Body of pancreas (tissue), 4 donors: Measurements from ENCODE around the gene TTYH2. TPM values are rescaled to one million over a fixed set of nuclear protein-coding genes. Genes with fewer than 3 reads are reported as not detected.

Experiments
- ATAC-seq: fragments of 150-250 bp; one replicate; pipeline ENCODE4 v1.9.1; 2016
- DNase-seq, 4 donors: peaks; one replicate each; pipeline ENCODE4 v3.0.0-alpha.2; 2019
- H3K27ac ChIP-seq, 4 donors: fragments of 200-600 bp; sonication (generic); 1 replicate in 3 of 4; 2 replicates in 1 of 4; pipeline versions ENCODE4 v1.5.1 to v1.6.1; 2016 to 2019; ENCODE audit warnings: mild to moderate bottlenecking in 1 of 4, mixed read lengths in 1 of 4, moderate library complexity in 1 of 4
- H3K27me3 ChIP-seq, 2 donors: fragments of 200-600 bp; sonication (generic); one replicate each; pipeline ENCODE4 v1.6.0; 2016; ENCODE audit warnings: mild to moderate bottlenecking in 1 of 2
- H3K36me3 ChIP-seq, 2 donors: fragments of 200-600 bp; sonication (generic); replicated peaks in 1 of 2; 2 replicates each; pipeline ENCODE4 v1.5.1; 2016; ENCODE audit warnings: low read depth in 2 of 2; ENCODE audit not compliant: insufficient read depth in 1 of 2
- H3K4me1 ChIP-seq: fragments of 200-600 bp; sonication (generic); one replicate; pipeline ENCODE4 v1.6.0; 2016
- H3K4me3 ChIP-seq, 2 donors: fragments of 200-600 bp; sonication (generic); 1 replicate in 1 of 2; 2 replicates in 1 of 2; pipeline ENCODE4 v1.5.1; 2016 to 2019
- H3K9me3 ChIP-seq, 3 donors: fragments of 200-600 bp; sonication (generic); 1 replicate in 2 of 3; 2 replicates in 1 of 3; pipeline ENCODE4 v1.5.1; 2016
- POLR2A ChIP-seq, 3 donors: fragments of 450-650 bp; IDR thresholded peaks; one replicate each; pipeline ENCODE4 v1.6.1; 2016; ENCODE audit warnings: antibody characterized with exemption in 3 of 3, mild to moderate bottlenecking in 2 of 3
- WGBS, 2 donors: methylation state at CpG; one replicate each; pipeline ENCODE4 v1.1.5; 2017; 5-methylcytosine and 5-hydroxymethylcytosine counted together
- intact Hi-C: fragments of 100-400 bp; cut with DNase I; formaldehyde crosslinking; loops from one replicate; pipeline ENCODE4 v1.15.1; 2023
- total RNA-seq, 2 donors: library from RNA; depleted of rRNA; stranded (reverse); fragments of >200 nt; gene quantifications; one replicate each; pipeline ENCODE4 v1.1.0, GENCODE V29; 2016
- TF ChIP-seq, protein P1 (sequence below), 7 experiments: fragments of 450-650 bp in 4 of 7; fragments of 200-600 bp in 3 of 7; sonication (generic) in 3 of 7; IDR thresholded peaks; one replicate each; pipeline ENCODE4 v1.5.1; 2016 to 2019; ENCODE audit warnings: antibody characterized with exemption in 7 of 7

The TTYH2 gene
- total RNA-seq, 2 donors from 2014 or later, result 8.0 to 14.8 TPM

DNA sequence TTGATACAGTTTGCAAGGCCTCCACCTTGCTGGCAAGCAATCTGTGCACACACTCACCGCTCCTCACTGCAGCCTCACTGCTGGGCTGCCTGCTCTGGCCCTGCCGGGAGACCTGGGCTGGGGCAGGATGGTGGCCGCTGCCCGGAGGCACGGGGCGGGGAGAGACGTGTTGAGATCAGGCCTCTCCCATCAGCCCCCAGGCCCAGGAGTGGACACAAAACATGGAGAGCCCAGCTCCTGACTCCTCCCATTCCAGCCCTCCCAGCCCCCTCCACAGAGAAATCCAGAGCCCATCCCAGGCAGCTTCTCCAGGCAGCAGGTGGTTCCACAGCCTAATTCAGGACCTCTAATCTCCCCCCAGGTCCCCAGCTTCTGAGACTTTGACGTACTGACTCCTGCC is 33.0 kb upstream of the TTYH2 start:
- WGBS, 2 donors, result 49 to 56% methylated on average over 7 to 8 of the region's 8 CpGs
- H3K36me3 ChIP-seq, result no peaks in the 10 kb centered on the region
- TF ChIP-seq, protein P1, sequence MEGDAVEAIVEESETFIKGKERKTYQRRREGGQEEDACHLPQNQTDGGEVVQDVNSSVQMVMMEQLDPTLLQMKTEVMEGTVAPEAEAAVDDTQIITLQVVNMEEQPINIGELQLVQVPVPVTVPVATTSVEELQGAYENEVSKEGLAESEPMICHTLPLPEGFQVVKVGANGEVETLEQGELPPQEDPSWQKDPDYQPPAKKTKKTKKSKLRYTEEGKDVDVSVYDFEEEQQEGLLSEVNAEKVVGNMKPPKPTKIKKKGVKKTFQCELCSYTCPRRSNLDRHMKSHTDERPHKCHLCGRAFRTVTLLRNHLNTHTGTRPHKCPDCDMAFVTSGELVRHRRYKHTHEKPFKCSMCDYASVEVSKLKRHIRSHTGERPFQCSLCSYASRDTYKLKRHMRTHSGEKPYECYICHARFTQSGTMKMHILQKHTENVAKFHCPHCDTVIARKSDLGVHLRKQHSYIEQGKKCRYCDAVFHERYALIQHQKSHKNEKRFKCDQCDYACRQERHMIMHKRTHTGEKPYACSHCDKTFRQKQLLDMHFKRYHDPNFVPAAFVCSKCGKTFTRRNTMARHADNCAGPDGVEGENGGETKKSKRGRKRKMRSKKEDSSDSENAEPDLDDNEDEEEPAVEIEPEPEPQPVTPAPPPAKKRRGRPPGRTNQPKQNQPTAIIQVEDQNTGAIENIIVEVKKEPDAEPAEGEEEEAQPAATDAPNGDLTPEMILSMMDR (IDR thresholded peaks at IDR 0.05), result no peak
- TF ChIP-seq POLR2A (IDR thresholded peaks at IDR 0.05), result no peak
- intact Hi-C loops, result no loop called here
- no peaks in the 10 kb centered on the region for H3K4me1 ChIP-seq
- no peak overlapping the region for H3K27ac ChIP-seq
- H3K27me3 ChIP-seq, result no peaks in the 10 kb centered on the region
- no peaks in the 10 kb centered on the region for H3K9me3 ChIP-seq
- no peak overlapping the region for H3K4me3 ChIP-seq
- ATAC-seq, result no peak
- no peak for DNase-seq

DNA sequence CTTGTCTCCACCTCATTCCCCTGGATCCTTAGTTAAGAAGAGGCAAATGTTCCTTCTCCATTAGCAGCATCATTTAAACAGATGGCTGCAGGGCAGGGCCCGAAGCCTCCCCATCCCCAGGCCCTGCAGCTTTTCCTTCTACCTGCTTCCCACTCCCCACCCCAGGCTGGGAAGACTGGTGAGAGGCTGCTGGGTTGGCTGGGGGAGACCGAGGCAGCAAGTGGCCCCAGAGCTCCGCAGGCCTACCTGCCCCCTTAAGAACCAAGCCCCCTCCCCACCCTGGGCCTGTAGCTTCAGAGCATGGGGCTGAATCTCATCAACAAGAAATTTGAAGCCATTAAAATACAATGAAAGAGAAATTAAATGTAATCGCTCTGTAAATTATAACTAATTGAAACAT is 32.0 kb upstream of the TTYH2 start:
- TF ChIP-seq, protein P1 (IDR thresholded peaks at IDR 0.05), result no peak
- no peak for TF ChIP-seq POLR2A (IDR thresholded peaks at IDR 0.05)
- Histone ChIP-seq H3K27ac (no peak overlapping the region), H3K4me3 (no peak overlapping the region), H3K27me3 (no peaks in the 10 kb centered on the region), H3K36me3 (no peaks in the 10 kb centered on the region), H3K9me3 (no peaks in the 10 kb centered on the region), H3K4me1 (no peaks in the 10 kb centered on the region)
- intact Hi-C loops, result no loop called here
- ATAC-seq (no peak), DNase-seq (no peak)
- WGBS, 2 donors, result 64 to 75% methylated on average over 4 of the region's 4 CpGs

DNA sequence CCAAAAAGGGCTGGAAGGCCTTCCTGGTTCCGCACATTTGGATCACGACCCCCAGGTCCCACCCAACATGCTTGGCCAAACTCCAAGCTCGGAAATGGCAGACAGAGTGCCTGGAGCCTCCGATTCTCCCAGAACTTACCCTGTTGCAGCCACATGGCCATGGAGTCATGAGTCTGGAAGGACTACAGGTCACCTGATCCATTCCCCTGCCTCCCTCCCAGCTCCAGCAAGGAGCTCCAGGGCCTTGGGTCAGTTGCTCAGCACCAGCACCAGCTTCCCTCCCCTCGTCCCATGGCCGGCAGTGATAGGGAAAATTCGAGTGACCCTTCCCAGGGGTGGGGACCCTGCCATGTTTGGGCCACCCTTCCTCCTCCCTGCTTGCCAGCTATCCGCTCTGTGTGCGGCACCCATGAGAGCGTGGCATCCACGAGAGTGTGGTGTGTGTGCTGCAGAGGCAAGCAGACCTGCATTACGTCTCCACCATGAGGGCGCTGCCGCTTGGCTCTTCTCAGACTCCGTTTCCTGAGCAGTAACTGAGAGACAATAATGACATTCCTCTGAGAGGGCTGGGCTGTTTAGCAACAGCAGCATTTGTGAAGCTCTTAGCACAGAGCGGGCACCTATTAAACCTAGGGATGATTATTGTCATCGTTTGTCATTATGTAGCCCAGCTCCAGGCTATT is 31.2 kb upstream of the TTYH2 start:
- Histone ChIP-seq H3K4me3 (no peak overlapping the region), H3K27me3 (no peaks in the 10 kb centered on the region), H3K36me3 (no peaks in the 10 kb centered on the region), H3K4me1 (no peaks in the 10 kb centered on the region), H3K9me3 (no peaks in the 10 kb centered on the region), H3K27ac (no peak overlapping the region)
- ATAC-seq (peak; percentile 24), DNase-seq (peak in 2 of 4 donors; percentile 22 to 30)
- WGBS, 2 donors, result 63 to 67% methylated on average over 14 to 17 of the region's 17 CpGs
- TF ChIP-seq POLR2A (IDR thresholded peaks at IDR 0.05), result no peak
- TF ChIP-seq, protein P1 (IDR thresholded peaks at IDR 0.05), result no peak
- intact Hi-C loops, result no loop called here

DNA sequence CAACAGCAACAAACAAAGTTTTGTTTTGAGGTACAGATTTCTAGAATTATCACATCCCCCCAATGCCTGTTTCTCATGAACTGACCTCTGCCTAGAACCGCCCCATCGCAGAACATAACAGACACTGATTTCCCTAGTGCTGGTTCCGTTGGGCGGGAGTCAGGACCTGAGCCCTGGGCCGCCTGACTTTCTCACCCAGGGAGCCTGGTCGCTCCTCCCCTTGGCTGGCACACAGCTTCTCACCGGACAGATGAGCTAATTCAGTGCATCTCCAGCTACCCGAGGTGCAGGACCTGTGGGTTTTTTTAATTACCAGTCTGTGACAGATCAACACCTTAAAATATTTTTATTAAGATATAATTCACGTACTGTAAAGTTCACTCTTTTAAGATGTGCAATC is 30.0 kb upstream of the TTYH2 start:
- DNase-seq (no peak), ATAC-seq (no peak)
- WGBS, 2 donors, result 56 to 59% methylated on average over 9 of the region's 9 CpGs
- Histone ChIP-seq H3K27ac (no peak overlapping the region), H3K9me3 (no peaks in the 10 kb centered on the region), H3K4me3 (no peak overlapping the region), H3K4me1 (no peaks in the 10 kb centered on the region), H3K36me3 (no peaks in the 10 kb centered on the region), H3K27me3 (no peaks in the 10 kb centered on the region)
- intact Hi-C loops, result no loop called here
- no peak for TF ChIP-seq POLR2A (IDR thresholded peaks at IDR 0.05)
- TF ChIP-seq, protein P1 (IDR thresholded peaks at IDR 0.05), result no peak

DNA sequence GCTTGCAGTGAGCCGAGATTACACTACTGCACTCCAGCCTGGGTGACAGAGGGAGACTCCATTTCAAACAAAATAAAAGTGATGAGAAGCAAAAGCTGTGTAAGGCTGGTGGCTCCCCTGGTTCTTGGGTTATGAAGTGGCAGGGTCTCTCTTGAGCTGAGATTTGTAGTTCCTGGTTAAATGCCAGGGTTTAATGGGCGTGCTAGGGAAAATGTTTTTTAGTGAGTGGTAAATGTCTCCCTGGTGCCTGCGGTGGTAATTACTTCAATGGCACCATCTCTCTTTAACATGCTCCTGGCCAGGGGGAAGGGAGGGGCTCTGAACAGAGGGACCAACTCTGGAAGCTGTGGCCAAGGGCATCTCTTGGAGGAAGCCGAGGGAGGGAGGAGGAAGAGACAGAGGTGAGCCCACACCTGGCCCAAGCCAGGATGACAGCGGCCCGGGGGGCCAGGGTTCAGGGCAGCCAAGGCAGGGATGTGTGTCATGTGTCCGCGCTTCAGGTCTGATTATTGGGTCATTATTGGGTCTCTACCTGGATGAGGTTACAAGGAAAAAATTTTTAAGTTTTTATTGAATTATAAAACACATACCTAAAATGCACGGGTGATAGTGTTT is 27.7 kb upstream of the TTYH2 start:
- TF ChIP-seq POLR2A (IDR thresholded peaks at IDR 0.05), result no peak
- TF ChIP-seq, protein P1 (IDR thresholded peaks at IDR 0.05), result no peak
- Histone ChIP-seq H3K9me3 (no peaks in the 10 kb centered on the region), H3K4me3 (no peak overlapping the region), H3K27me3 (no peaks in the 10 kb centered on the region), H3K36me3 (no peaks in the 10 kb centered on the region), H3K27ac (no peak overlapping the region), H3K4me1 (no peaks in the 10 kb centered on the region)
- intact Hi-C loops, result no loop called here
- ATAC-seq (no peak), DNase-seq (no peak)
- 56 to 57% methylated on average over 8 to 9 of the region's 9 CpGs for WGBS, 2 donors
